Lung (tissue), 16 donors: ENCODE results near the gene TMEM121. TPM values are rescaled to one million over a fixed set of nuclear protein-coding genes. Genes with fewer than 3 reads are reported as not detected.
A peak's percentile ranks its signal among the peaks of the same experiment; 100 is the strongest.

ENCODE experiments used
- ATAC-seq: fragments of 200-7000 bp; cut with Tn5 transposase; one replicate; pipeline ENCODE4 v1.9.1; 2020; ENCODE audit warnings: moderate number of reproducible peaks; ENCODE audit not compliant: insufficient read depth, low FRiP score
- DNase-seq, 3 donors: peaks; one replicate each; pipeline ENCODE4 v3.0.0-alpha.2; 2013 to 2017
- H3K27ac ChIP-seq, 2 donors: one replicate each; pipeline ENCODE4 v1.5.1; 2013; ENCODE audit warnings: mild to moderate bottlenecking in 2 of 2, moderate library complexity in 2 of 2, control low read depth in 1 of 2, inconsistent platforms in 1 of 2, low read depth in 1 of 2, low read length in 1 of 2
- H3K27me3 ChIP-seq, 3 donors: one replicate each; pipeline ENCODE4 v1.5.1; 2013; ENCODE audit warnings: low read length in 2 of 3; ENCODE audit not compliant: control insufficient read depth in 3 of 3, insufficient read depth in 3 of 3
- H3K36me3 ChIP-seq, 4 donors: one replicate each; pipeline ENCODE4 v1.5.1; 2013; ENCODE audit warnings: low read length in 4 of 4, mild to moderate bottlenecking in 1 of 4, moderate library complexity in 1 of 4; ENCODE audit not compliant: control insufficient read depth in 4 of 4, insufficient read depth in 4 of 4
- H3K4me1 ChIP-seq, 5 donors: one replicate each; pipeline ENCODE4 v1.5.1; 2013; ENCODE audit warnings: low read length in 5 of 5, mild to moderate bottlenecking in 2 of 5, moderate library complexity in 1 of 5; ENCODE audit not compliant: control insufficient read depth in 5 of 5, insufficient read depth in 5 of 5
- H3K4me3 ChIP-seq: one replicate; pipeline ENCODE4 v1.5.1; 2013; ENCODE audit warnings: mild to moderate bottlenecking, control low read depth, moderate library complexity
- H3K9ac ChIP-seq, 2 donors: one replicate each; pipeline ENCODE4 v1.5.1; 2013; ENCODE audit warnings: low read length in 2 of 2, control low read depth in 1 of 2; ENCODE audit not compliant: insufficient read depth in 1 of 2
- H3K9me3 ChIP-seq, 4 donors: one replicate each; pipeline ENCODE4 v1.5.1; 2013; ENCODE audit warnings: low read length in 3 of 4, mild to moderate bottlenecking in 1 of 4, moderate library complexity in 1 of 4; ENCODE audit not compliant: control insufficient read depth in 4 of 4, insufficient read depth in 3 of 4
- WGBS, 2 donors: extraction: QIAGEN DNeasy Blood & Tissue Kit; methylation state at CpG; one replicate each; pipeline ENCODE4 v1.1.7; 2013; 5-methylcytosine and 5-hydroxymethylcytosine counted together
- long read RNA-seq, 5 donors: transcript quantifications; one replicate each; lab custom pipeline, GENCODE V29; 2026
- polyA plus RNA-seq, 2 donors: library from polyadenylated mRNA; stranded (reverse); fragments of 200-250 nt; gene quantifications; one replicate each; pipeline ENCODE4 v1.2.1, GENCODE V29; 2013
- total RNA-seq, 2 donors: library from RNA; depleted of rRNA in 1 of 2; stranded (reverse); fragments of >200 nt in 1 of 2; gene quantifications; one replicate each; pipeline ENCODE4 v1.2.1, GENCODE V29; 2014 to 2021
- TF ChIP-seq, protein P1 (sequence below): IDR thresholded peaks from 2 replicates; pipeline ENCODE4 v1.5.1; 2012; ENCODE audit warnings: mild to moderate bottlenecking; ENCODE audit errors: control extremely low read depth, extremely low read depth
- donor health status: control.
- donor health status: control.
- donor health status: Bipolar disorder and iron deficiency.
- donor health status: healthy.
- donor health status: DM: yes; HTN: yes; CAD: no.

TMEM121 gene
- total RNA-seq (1 to 10 TPM; 3.0 to 5.4 TPM), polyA plus RNA-seq (1 to 10 TPM; 1.1 to 2.6 TPM)
- long read RNA-seq, donor 1, transcript TMEM121-201 (2 exons, 1,532 nt) = major isoform, 5 of 6 reads
- long read RNA-seq, donor 1, partial matches to known transcripts = 0 of 6 reads
- long read RNA-seq, donor 1, other reads (novel, unspliced or antisense) = 0 of 6 reads
- long read RNA-seq, donor 2, partial matches to known transcripts = 0 of 2 reads
- long read RNA-seq, donor 2, other reads (novel, unspliced or antisense) = 0 of 2 reads
- long read RNA-seq, donor 3, partial matches to known transcripts = 0 of 4 reads
- long read RNA-seq, donor 3, other reads (novel, unspliced or antisense) = 0 of 4 reads
- long read RNA-seq, donor 4, partial matches to known transcripts = 0 of 1 reads
- long read RNA-seq, donor 4, other reads (novel, unspliced or antisense) = 0 of 1 reads
- long read RNA-seq, donor 5, partial matches to known transcripts = 0 of 4 reads
- long read RNA-seq, donor 5, other reads (novel, unspliced or antisense) = 0 of 4 reads

DNA sequence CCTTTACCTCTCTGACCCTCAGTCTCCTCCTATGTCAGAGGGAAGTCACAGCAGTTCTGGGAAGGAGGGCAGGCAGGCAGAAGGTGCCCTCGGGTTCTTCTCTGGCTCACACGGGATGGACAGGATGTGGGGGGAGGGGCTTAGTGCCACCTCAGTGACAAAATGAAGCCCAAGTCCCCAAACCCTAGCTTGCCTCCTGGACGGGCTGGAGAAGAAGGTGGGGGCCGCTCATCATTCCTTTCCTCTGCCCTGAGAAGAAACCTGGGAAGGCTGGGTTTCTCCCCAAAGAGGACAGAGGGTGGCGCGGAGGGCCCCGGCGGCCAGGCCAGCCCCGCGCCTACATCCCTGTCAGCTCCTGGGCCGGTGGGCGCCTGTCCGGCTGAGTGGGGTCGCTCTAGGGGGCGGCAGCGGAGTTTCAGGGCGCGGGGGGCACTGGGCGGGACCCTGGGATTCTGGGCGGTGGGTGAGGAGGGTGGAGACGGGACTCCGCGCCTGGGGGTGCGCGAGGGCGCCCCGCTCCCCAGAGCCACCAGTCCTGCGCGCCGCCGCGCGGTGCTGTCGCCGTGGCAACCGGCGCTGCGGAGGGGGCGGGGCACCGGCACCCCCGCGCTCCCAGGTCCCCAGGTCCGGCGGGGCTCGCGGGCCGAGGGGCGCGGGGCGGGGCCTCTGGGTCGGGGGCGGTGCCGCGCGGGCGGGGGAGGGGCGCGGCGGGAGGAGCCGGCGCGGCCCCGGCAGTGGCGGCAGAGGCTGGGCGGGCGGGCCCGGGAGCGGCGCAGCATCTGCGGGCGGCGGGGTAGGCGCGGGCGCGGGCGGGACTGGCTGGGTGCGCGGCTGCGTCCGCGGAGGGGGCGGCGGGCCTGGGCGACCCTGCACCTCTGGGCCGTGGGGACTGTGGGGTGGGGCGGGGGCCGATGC lies at the start of gene TMEM121:
Gene TMEM121 (plus strand): TSS at position 723 of the 915 bp plus-strand sequence. CDS start 2,252 bp downstream, outside the sequence.
- no peaks in the 10 kb centered on the region for H3K36me3 ChIP-seq
- peak; percentile 29 to 57 (median 44) for DNase-seq
- TF ChIP-seq, protein P1, sequence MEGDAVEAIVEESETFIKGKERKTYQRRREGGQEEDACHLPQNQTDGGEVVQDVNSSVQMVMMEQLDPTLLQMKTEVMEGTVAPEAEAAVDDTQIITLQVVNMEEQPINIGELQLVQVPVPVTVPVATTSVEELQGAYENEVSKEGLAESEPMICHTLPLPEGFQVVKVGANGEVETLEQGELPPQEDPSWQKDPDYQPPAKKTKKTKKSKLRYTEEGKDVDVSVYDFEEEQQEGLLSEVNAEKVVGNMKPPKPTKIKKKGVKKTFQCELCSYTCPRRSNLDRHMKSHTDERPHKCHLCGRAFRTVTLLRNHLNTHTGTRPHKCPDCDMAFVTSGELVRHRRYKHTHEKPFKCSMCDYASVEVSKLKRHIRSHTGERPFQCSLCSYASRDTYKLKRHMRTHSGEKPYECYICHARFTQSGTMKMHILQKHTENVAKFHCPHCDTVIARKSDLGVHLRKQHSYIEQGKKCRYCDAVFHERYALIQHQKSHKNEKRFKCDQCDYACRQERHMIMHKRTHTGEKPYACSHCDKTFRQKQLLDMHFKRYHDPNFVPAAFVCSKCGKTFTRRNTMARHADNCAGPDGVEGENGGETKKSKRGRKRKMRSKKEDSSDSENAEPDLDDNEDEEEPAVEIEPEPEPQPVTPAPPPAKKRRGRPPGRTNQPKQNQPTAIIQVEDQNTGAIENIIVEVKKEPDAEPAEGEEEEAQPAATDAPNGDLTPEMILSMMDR = no peak
- peak within 1 kb of the TSS; percentile 11 for H3K4me3 ChIP-seq
- WGBS, 2 donors = 1 to 2% methylated on average over 36 to 88 of the region's 88 CpGs
- peaks cover 0 to 6% (median 0%) of the 10 kb centered on the region in 3 donors for H3K27me3 ChIP-seq
- peak within 1 kb of the TSS in 1 of 2 donors; percentile 15 for H3K27ac ChIP-seq
- H3K9me3 ChIP-seq = no peaks in the 10 kb centered on the region
- peaks cover 0 to 22% (median 6%) of the 10 kb centered on the region in 5 donors for H3K4me1 ChIP-seq
- ATAC-seq = no peak
- no peak within 1 kb of the TSS for H3K9ac ChIP-seq

DNA sequence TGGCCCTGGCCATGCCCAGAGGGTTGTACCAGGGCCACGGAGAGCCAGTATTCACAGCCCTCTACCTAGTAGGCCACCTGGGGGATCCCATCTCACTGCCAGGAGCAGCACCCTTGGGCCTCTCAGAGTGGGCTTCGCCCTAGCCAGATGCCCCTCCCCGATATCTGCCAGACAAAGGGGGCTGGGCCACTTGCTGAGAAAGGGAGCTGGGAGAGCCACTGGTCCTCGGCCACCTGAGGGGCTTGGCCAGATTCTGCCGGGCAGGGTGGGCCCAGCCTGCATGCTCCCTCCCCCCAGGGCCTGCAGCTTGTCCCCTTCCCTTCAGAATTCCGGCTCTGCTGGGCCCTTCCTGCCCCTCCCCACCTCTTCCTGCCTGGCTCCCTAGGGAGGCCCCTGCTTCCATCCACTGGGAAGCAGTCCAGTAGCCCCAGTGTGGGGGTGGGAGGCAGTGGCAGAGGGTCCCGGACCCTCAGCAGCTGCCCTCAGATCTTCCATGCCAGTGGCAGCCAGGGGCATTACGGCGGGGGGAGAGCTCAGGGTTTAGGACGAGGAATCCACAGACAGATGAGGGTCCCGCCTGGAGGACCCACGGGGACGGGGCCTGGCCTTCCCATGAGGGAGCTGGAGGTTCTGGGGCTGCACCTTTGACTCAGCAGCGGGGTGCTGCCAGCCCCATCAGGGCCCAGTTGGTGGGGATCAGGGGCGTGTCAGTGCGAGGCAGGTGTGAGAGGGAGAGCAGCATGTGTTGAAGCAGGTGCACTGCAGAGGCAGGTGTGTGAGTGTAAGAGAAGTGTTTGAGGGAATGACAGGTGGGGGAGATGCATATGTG lies 49.3 kb upstream of the TMEM121 start:
- Histone ChIP-seq H3K27ac (peak overlapping the region; percentile 96 to 100), H3K36me3 (peaks cover 0 to 8% (median 0%) of the 10 kb centered on the region in 4 donors), H3K4me3 (peak overlapping the region; percentile 75), H3K4me1 (peaks cover 0 to 58% (median 16%) of the 10 kb centered on the region in 5 donors), H3K27me3 (no peaks in the 10 kb centered on the region), H3K9ac (peak overlapping the region in 1 of 2 donors; percentile 23), H3K9me3 (no peaks in the 10 kb centered on the region)
- TF ChIP-seq, protein P1 = no peak
- no peak for ATAC-seq
- DNase-seq = peak in 2 of 3 donors; percentile 42 to 61
- WGBS, 2 donors = 34 to 41% methylated on average over 15 to 16 of the region's 16 CpGs

DNA sequence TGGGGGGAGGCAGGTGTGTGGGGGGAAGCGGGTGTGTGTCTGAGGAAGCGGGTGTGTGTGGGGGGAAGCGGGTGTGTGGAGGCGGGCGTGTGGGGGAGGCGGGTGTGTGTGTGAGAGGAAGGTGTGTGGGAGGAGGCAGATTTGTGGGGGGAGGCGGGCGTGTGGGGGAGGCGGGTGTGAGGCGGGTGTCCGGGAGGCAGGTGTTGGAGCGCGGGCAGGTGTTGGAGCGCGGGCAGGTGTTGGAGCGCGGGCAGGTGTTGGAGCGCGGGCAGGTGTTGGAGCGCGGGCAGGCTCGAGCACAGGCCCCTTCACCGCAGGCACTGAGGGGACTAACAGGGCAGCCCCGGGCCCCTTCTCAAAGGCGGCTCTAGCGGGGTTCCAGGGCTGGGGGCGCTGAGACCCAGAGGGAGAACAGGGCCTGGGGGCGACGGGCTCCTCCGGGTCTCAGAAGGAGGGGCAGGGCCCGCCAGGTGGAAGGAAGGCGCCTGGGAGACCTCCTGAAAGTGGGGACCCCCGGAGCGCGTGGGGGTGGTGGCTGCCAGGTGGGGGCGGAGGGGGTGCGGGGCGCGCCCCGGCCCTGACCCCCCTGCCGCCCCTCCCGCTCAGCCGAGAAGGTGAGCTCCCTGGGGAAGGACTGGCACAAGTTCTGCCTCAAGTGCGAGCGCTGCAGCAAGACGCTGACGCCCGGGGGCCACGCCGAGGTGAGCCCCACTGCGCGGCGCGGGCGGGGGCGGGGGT lies 48.6 kb upstream of the TMEM121 start:
- peak overlapping the region; percentile 96 to 100 for H3K27ac ChIP-seq
- ATAC-seq = no peak
- peak; percentile 15 to 61 (median 55) for DNase-seq
- no peaks in the 10 kb centered on the region for H3K27me3 ChIP-seq
- H3K9ac ChIP-seq = no peak overlapping the region
- peak overlapping the region; percentile 10 for H3K4me3 ChIP-seq
- H3K4me1 ChIP-seq = peaks cover 4 to 58% (median 17%) of the 10 kb centered on the region in 5 donors
- TF ChIP-seq, protein P1 = no peak
- no peaks in the 10 kb centered on the region for H3K9me3 ChIP-seq
- 24 to 55% methylated on average over 21 to 53 of the region's 56 CpGs for WGBS, 2 donors
- H3K36me3 ChIP-seq = peaks cover 0 to 8% (median 0%) of the 10 kb centered on the region in 4 donors
